HCT116 (cell line): ENCODE data around the gene SHROOM1. TPM values are rescaled to one million over a fixed set of nuclear protein-coding genes. Genes with fewer than 3 reads are reported as not detected.

ENCODE experiments used
- ATAC-seq: fragments of 200-7000 bp; cut with Tn5 transposase; 2 replicates; pipeline ENCODE4 v1.9.1; 2020; ENCODE audit warnings: mild to moderate bottlenecking, moderate library complexity
- BruUV-seq: library from RNA; stranded (reverse); fragments of 400-500 nt; replicated peaks from 2 replicates; lab custom pipeline; 2021; lab: Mats Ljungman, UMichigan
- CTCF ChIA-PET: fragments of 300-600 bp; sonication (Branson Sonifier 250); formaldehyde crosslinking; loops from one replicate; lab custom pipeline; 2021; ENCODE audit warnings: antibody characterized with exemption; lab: Charles Lee
- POLR2A ChIA-PET: fragments of 300-600, 350-600 bp; sonication (Branson Sonifier 250); formaldehyde crosslinking; loops from one replicate; lab custom pipeline; 2021; ENCODE audit warnings: antibody characterized with exemption; lab: Charles Lee
- RAD21 ChIA-PET, 2 experiments: fragments of 300-600 bp; sonication (Branson Sonifier 250); formaldehyde crosslinking; loops; one replicate each; lab custom pipeline; 2023; ENCODE audit warnings: low total read pairs in 2 of 2; ENCODE audit not compliant: uncharacterized antibody in 2 of 2, unreplicated experiment in 2 of 2, low non-redundant PET in 1 of 2; lab: Charles Lee
- DNase-seq: peaks from one replicate; pipeline ENCODE4 v3.0.0-alpha.2; 2010; ENCODE audit warnings: low read depth, low spot score
- H2AFZ ChIP-seq: fragments of 200-600 bp; shearing (Covaris generic), sonication (generic); 2 replicates; pipeline ENCODE4 v1.6.1; 2017; ENCODE audit warnings: low read depth, mixed run types, mixed read lengths, antibody characterized with exemption, low read length; ENCODE audit not compliant: poor library complexity, severe bottlenecking
- H3K27ac ChIP-seq: 2 replicates; pipeline ENCODE4 v1.5.1; 2012; ENCODE audit warnings: low read depth, low read length
- H3K27me3 ChIP-seq: fragments of 200-600 bp; sonication (generic); 2 replicates; pipeline ENCODE4 v1.6.1; 2016; ENCODE audit warnings: mixed run types, low read length, mixed read lengths; ENCODE audit not compliant: insufficient read depth
- H3K36me3 ChIP-seq, 2 experiments: fragments of 200-500 bp in 1 of 2; fragments of 200-600 bp in 1 of 2; sonication (Bioruptor generic) in 1 of 2; sonication (generic) in 1 of 2; 2 replicates each; pipeline versions ENCODE4 v1.5.1 to v1.6.1; 2014 to 2016; ENCODE audit warnings: low read length in 2 of 2, inconsistent platforms in 1 of 2, mixed read lengths in 1 of 2, mixed run types in 1 of 2; ENCODE audit not compliant: insufficient read depth in 2 of 2, control insufficient read depth in 1 of 2
- H3K4me1 ChIP-seq, 2 experiments: fragments of 200-600 bp in 1 of 2; sonication (generic) in 1 of 2; 2 replicates each; pipeline versions ENCODE4 v1.5.1 to v1.6.1; 2012 to 2017; ENCODE audit warnings: low read length in 2 of 2, inconsistent platforms in 1 of 2, mild to moderate bottlenecking in 1 of 2, mixed read lengths in 1 of 2, mixed run types in 1 of 2, moderate library complexity in 1 of 2; ENCODE audit not compliant: insufficient read depth in 2 of 2, control insufficient read depth in 1 of 2
- H3K4me2 ChIP-seq: fragments of 200-600 bp; sonication (generic); 2 replicates; pipeline ENCODE4 v1.6.1; 2017; ENCODE audit warnings: mixed run types, low read length, mixed read lengths
- H3K4me3 ChIP-seq, 2 experiments: fragments of 200-600 bp in 1 of 2; sonication (generic) in 1 of 2; replicated peaks in 1 of 2; 2 replicates each; pipeline ENCODE4 v1.5.1; 2011 to 2016; ENCODE audit warnings: low read length in 2 of 2, control low read depth in 1 of 2, low read depth in 1 of 2, mild to moderate bottlenecking in 1 of 2, mixed read lengths in 1 of 2, mixed run types in 1 of 2
- H3K79me2 ChIP-seq: fragments of 200-600 bp; sonication (generic); 2 replicates; pipeline ENCODE4 v1.6.1; 2017; ENCODE audit warnings: mild to moderate bottlenecking, mixed run types, low read length, moderate library complexity, mixed read lengths; ENCODE audit not compliant: insufficient read depth
- H3K9ac ChIP-seq: fragments of 200-600 bp; sonication (generic); 2 replicates; pipeline ENCODE4 v1.6.1; 2016; ENCODE audit warnings: low read length, mixed read lengths
- H3K9me2 ChIP-seq: fragments of 200-600 bp; sonication (generic), shearing (Covaris generic); 2 replicates; pipeline ENCODE4 v1.6.1; 2017; ENCODE audit warnings: mixed run types, mild to moderate bottlenecking, moderate library complexity; ENCODE audit not compliant: insufficient read depth
- H3K9me3 ChIP-seq, 2 experiments: fragments of 200-500 bp in 1 of 2; fragments of 200-600 bp in 1 of 2; sonication (Bioruptor generic) in 1 of 2; sonication (generic) in 1 of 2; 2 replicates each; pipeline ENCODE4 v1.6.1; 2014 to 2017; ENCODE audit warnings: low read length in 2 of 2, mixed read lengths in 2 of 2, inconsistent platforms in 1 of 2, low read depth in 1 of 2, mild to moderate bottlenecking in 1 of 2, mixed run types in 1 of 2, moderate library complexity in 1 of 2; ENCODE audit not compliant: control insufficient read depth in 1 of 2, insufficient read depth in 1 of 2
- H4K20me1 ChIP-seq: fragments of 200-600 bp; sonication (generic), shearing (Covaris generic); 2 replicates; pipeline ENCODE4 v1.6.1; 2017; ENCODE audit warnings: mixed run types, mild to moderate bottlenecking, moderate library complexity; ENCODE audit not compliant: insufficient read depth
- CBX3 ChIP-seq: IDR thresholded peaks from 2 replicates; pipeline ENCODE4 v1.6.1; 2012; ENCODE audit warnings: low read depth
- CEBPB ChIP-seq: IDR thresholded peaks from 2 replicates; pipeline ENCODE4 v1.6.1; 2012; ENCODE audit warnings: low read depth
- CTCF ChIP-seq, 3 experiments: fragments of 200-600 bp in 1 of 3; sonication (generic) in 1 of 3; IDR thresholded peaks in 2 of 3; conservative IDR thresholded peaks in 1 of 3; 2 replicates each; pipeline ENCODE4 v1.5.1; 2012 to 2017; ENCODE audit warnings: low read depth in 2 of 3, low read length in 2 of 3, antibody characterized with exemption in 1 of 3, borderline replicate concordance in 1 of 3, control low read depth in 1 of 3, mild to moderate bottlenecking in 1 of 3, mixed read lengths in 1 of 3, mixed run types in 1 of 3, moderate library complexity in 1 of 3; ENCODE audit not compliant: insufficient read depth in 1 of 3
- EGR1 ChIP-seq: IDR thresholded peaks from 2 replicates; pipeline ENCODE4 v1.6.1; 2012; ENCODE audit warnings: low read depth
- ELF1 ChIP-seq: IDR thresholded peaks from 2 replicates; pipeline ENCODE4 v1.6.1; 2012; ENCODE audit warnings: low read depth, borderline replicate concordance
- FOSL1 ChIP-seq: IDR thresholded peaks from 2 replicates; pipeline ENCODE4 v1.6.1; 2012; ENCODE audit warnings: low read depth
- POLR2A ChIP-seq: IDR thresholded peaks from 2 replicates; pipeline ENCODE4 v1.7.0; 2011; ENCODE audit warnings: borderline replicate concordance; ENCODE audit not compliant: insufficient read depth, insufficient read length; ENCODE audit errors: extremely low read depth
- POLR2AphosphoS5 ChIP-seq: IDR thresholded peaks from 2 replicates; pipeline ENCODE4 v1.6.1; 2011; ENCODE audit warnings: mild to moderate bottlenecking, low read depth, low read length, moderate library complexity
- RAD21 ChIP-seq: IDR thresholded peaks from 2 replicates; pipeline ENCODE4 v1.6.1; 2012; ENCODE audit warnings: low read depth, mild to moderate bottlenecking
- SIN3A ChIP-seq: IDR thresholded peaks from 2 replicates; pipeline ENCODE4 v1.6.1; 2012; ENCODE audit warnings: low read depth
- SP1 ChIP-seq: IDR thresholded peaks from 2 replicates; pipeline ENCODE4 v1.6.1; 2012; ENCODE audit warnings: low read depth
- SRF ChIP-seq: IDR thresholded peaks from 2 replicates; pipeline ENCODE4 v1.6.1; 2012; ENCODE audit warnings: low read depth
- TCF7L2 ChIP-seq: IDR thresholded peaks from 2 replicates; pipeline ENCODE4 v1.7.0; 2011; ENCODE audit warnings: borderline replicate concordance, inconsistent platforms; ENCODE audit not compliant: insufficient read depth, insufficient read length; ENCODE audit errors: extremely low read depth
- ZFX ChIP-seq: fragments of 450-650 bp; IDR thresholded peaks from 2 replicates; pipeline ENCODE4 v1.6.1; 2017
- ZNF274 ChIP-seq: fragments of 200-500 bp; sonication (Bioruptor generic); IDR thresholded peaks from 2 replicates; pipeline ENCODE4 v1.6.1; 2014; ENCODE audit warnings: mild to moderate bottlenecking, low read depth, low read length, inconsistent platforms
- intact Hi-C: fragments of 100-400 bp; cut with micrococcal nuclease; formaldehyde crosslinking; loops from 2 replicates; pipeline ENCODE4 v1.10.0; 2022
- total RNA-seq: library from RNA; stranded (reverse); gene quantifications from one replicate; pipeline ENCODE4 v1.2.1, GENCODE V29; 2021; ENCODE audit not compliant: unreplicated experiment
- TF ChIP-seq, protein P1 (sequence below): IDR thresholded peaks from 2 replicates; pipeline ENCODE4 v1.6.1; 2012

Gene SHROOM1
- total RNA-seq, 1 experiment from 2014 or later = 9.5 TPM

- intact Hi-C loops = no loop called here
- H3K9ac ChIP-seq = peak within 1 kb of the TSS; percentile 44
- BruUV-seq = no TSS peak
- no peak within 1 kb of the TSS for H3K27ac ChIP-seq
- H3K9me3 ChIP-seq = no peaks in the 10 kb centered on the region
- ATAC-seq (peak; percentile 70), DNase-seq (no peak)
- TF ChIP-seq ELF1 = no peak
- TF ChIP-seq EGR1 = 0 out of 2 replicates have a peak, but pooled peaks have one; percentile 27
- TF ChIP-seq ZFX = no peak
- ChIA-PET CTCF (interaction anchor here (1.0 kb wide), 1 partner anchor 287 kb away, joined by 3 read pairs; no protein-coding TSS in a partner anchor), RAD21 (no interaction called here), POLR2A (no interaction called here)
- H3K79me2 ChIP-seq = no peaks in the 10 kb centered on the region
- H3K4me2 ChIP-seq = peak within 1 kb of the TSS; percentile 87
- H3K4me3 ChIP-seq = peak within 1 kb of the TSS; percentile 43 to 62
- H4K20me1 ChIP-seq = no peaks in the 10 kb centered on the region
- H2AFZ ChIP-seq = peak within 1 kb of the TSS; percentile 97
- H3K36me3 ChIP-seq = no peaks in the 10 kb centered on the region
- H3K9me2 ChIP-seq = no peaks in the 10 kb centered on the region
- peaks cover 0 to 8% of the 10 kb centered on the region in 2 experiments; a peak in 3 of 4 replicates for H3K4me1 ChIP-seq
- H3K27me3 ChIP-seq = no peaks in the 10 kb centered on the region
Observed at GRCh38 chr5:132812781-132813598, 17.5 kb downstream of the SHROOM1 start, which contains the start of gene SOWAHA. SOWAHA (plus strand) TSS chr5:132813302; CDS start chr5:132813622, 320 bp downstream.

DNA sequence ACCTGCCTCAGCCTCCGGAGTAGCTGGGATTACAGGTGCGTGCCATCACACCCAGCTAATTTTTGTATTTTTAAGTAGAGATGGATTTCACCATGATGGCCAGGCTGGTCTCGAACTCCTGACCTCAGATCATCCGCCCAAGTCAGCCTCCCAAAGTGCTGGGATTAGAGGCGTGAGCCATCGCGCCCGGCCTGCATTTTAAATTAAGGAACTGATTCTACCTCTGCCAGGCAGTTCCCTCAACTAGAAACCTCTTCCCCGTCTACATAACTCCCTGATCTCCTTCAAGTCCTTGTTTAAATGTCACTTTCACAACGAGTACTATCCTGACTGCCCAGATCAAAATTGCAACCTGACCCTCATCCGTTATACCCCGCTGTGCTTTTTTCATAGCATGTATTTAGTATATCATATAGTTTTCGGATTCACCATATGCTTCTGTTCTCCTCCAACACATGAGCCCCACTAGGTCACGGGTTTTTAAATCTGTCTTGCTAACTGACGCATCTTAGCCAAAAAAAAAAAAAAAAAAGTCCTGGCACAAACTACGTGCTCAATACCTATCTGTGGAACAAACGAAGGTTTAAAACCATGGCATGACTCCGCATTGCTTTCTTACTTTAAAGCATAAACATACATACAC, 18.2 kb downstream of the SHROOM1 start:
- Histone ChIP-seq H3K9me3 (no peaks in the 10 kb centered on the region), H4K20me1 (no peaks in the 10 kb centered on the region), H3K4me1 (peaks cover 5 to 12% of the 10 kb centered on the region in 2 experiments), H3K4me2 (peak overlapping the region; percentile 87), H3K36me3 (no peaks in the 10 kb centered on the region), H3K9me2 (no peaks in the 10 kb centered on the region), H2AFZ (peak overlapping the region; percentile 97), H3K9ac (peak overlapping the region; percentile 44; the same call in 1 of the 2 replicates), H3K27ac (no peak overlapping the region), H3K27me3 (no peaks in the 10 kb centered on the region), H3K79me2 (no peaks in the 10 kb centered on the region), H3K4me3 (peak overlapping the region; percentile 43 to 62)
- DNase-seq (no peak), ATAC-seq (no peak)
- intact Hi-C loops = no loop called here
- TF ChIP-seq FOSL1 (no peak), RAD21 (no peak), CTCF (IDR thresholded peaks at IDR 0.05 in 2 of 3, conservative IDR thresholded peaks at IDR 0.05 in 1 of 3; ENCODE audit: borderline replicate concordance in 1 of 3, insufficient read depth in 1 of 3, low read depth in 2 of 3, low read length in 2 of 3) (no peak), POLR2AphosphoS5 (no peak), CBX3 (no peak), ZNF274 (no peak), TCF7L2 (no peak), SP1 (no peak), EGR1 (no peak), ZFX (no peak), SIN3A (no peak), SRF (no peak), POLR2A (no peak), ELF1 (no peak), CEBPB (no peak)
- TF ChIP-seq, protein P1, sequence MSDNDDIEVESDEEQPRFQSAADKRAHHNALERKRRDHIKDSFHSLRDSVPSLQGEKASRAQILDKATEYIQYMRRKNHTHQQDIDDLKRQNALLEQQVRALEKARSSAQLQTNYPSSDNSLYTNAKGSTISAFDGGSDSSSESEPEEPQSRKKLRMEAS = no peak
- POLR2A ChIA-PET = no interaction called here
- BruUV-seq = no TSS peak
- CTCF ChIA-PET = interaction anchor here (5.8 kb wide), 1 partner anchor 8 kb away, joined by 69 read pairs; no protein-coding TSS in a partner anchor
- RAD21 ChIA-PET = no interaction called here
